Thoracic aorta (tissue), 2 donors: ENCODE data around the gene IL6ST. TPM values are rescaled to one million over a fixed set of nuclear protein-coding genes. Genes with fewer than 3 reads are reported as not detected.
A peak's percentile ranks its signal among the peaks of the same experiment; 100 is the strongest.
"Not testable (repeated sequence)": the region's sequence is repeated elsewhere in the genome, so short reads cannot be mapped to it uniquely, and the experiment has no call there.

ENCODE experiments used
- ATAC-seq: fragments of 150-250 bp; one replicate; pipeline ENCODE4 v1.8.0; 2017; ENCODE audit warnings: low read depth; ENCODE audit not compliant: insufficient number of reproducible peaks, low FRiP score
- DNase-seq: peaks from one replicate; pipeline ENCODE4 v3.0.0-alpha.2; 2020; ENCODE audit warnings: low spot score
- H3K27ac ChIP-seq, 2 donors: fragments of 200-600 bp; sonication (generic); 1 replicate in 1 of 2; 2 replicates in 1 of 2; pipeline ENCODE4 v1.5.1; 2016; ENCODE audit warnings: mild to moderate bottlenecking in 2 of 2, moderate library complexity in 2 of 2
- H3K27me3 ChIP-seq: fragments of 200-600 bp; sonication (generic); replicated peaks from 2 replicates; pipeline ENCODE4 v1.6.0; 2016; ENCODE audit warnings: mild to moderate bottlenecking; ENCODE audit not compliant: insufficient read depth
- H3K36me3 ChIP-seq: fragments of 200-600 bp; sonication (generic); one replicate; pipeline ENCODE4 v1.5.1; 2016
- H3K4me1 ChIP-seq, 2 donors: fragments of 200-600 bp; sonication (generic); 1 replicate in 1 of 2; 2 replicates in 1 of 2; pipeline versions ENCODE4 v1.5.1 to v1.6.0; 2016; ENCODE audit warnings: low read depth in 2 of 2, mild to moderate bottlenecking in 1 of 2; ENCODE audit not compliant: control insufficient read depth in 1 of 2
- H3K4me3 ChIP-seq: fragments of 200-600 bp; sonication (generic); 2 replicates; pipeline ENCODE4 v1.5.1; 2016; ENCODE audit warnings: mild to moderate bottlenecking
- H3K9me3 ChIP-seq: fragments of 200-600 bp; sonication (generic); 2 replicates; pipeline ENCODE4 v1.5.1; 2016
- total RNA-seq, 2 donors: library from RNA; depleted of rRNA; stranded (reverse); fragments of >200 nt; gene quantifications; one replicate each; pipeline versions ENCODE4 v1.1.0 to v1.2.3, GENCODE V29; 2016
- TF ChIP-seq, protein P1 (sequence below): fragments of 200-600 bp; sonication (generic); IDR thresholded peaks from one replicate; pipeline ENCODE4 v1.5.1; 2019; ENCODE audit warnings: antibody characterized with exemption

Gene IL6ST
- total RNA-seq, 2 donors from 2014 or later, result 236 to 490 TPM

DNA sequence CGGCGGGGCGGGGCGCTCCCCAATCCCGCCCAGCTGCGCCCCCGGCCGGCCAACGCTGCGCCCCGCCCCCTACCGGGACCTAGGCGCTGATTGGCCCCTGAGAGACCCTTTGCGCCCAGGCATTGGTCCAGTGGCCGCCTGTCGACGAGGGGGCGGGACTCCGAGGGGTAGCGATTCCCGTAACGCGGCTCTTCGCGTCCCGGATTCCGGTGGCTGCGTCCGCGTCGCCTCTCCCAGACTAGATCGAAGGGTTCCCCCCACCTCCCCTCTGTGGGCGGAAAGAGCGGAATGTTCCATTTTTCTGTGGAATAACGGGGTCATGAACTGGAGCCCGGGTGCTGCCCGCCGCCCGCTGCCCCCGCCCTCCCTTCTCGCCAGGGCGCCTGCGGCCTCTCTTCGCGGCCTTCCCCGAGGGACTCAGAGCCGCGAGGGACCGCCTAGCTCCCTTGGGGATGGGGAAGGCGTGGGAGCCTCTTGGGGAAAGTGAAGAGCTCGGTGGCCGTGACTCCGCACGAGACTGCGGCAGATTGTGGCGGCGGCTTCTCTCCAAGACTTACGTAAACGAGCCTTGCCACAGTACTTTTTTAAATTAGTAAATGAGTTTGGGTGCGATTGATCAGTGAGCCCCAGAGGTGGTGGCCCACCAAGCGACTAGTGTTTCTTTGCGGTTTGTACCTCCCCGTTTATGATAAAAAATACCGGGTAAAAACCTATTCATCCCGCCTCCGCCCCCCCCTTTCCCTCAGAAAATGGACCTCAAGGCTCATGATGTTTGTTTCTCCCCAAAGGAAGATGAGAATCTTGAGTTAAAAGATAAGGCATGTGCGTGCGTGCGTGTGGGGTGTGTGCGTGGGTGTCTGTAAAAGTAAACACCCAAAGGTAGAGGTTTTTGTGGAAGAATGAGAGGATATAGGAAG is 493 bp upstream of the IL6ST start:
- TF ChIP-seq, protein P1, sequence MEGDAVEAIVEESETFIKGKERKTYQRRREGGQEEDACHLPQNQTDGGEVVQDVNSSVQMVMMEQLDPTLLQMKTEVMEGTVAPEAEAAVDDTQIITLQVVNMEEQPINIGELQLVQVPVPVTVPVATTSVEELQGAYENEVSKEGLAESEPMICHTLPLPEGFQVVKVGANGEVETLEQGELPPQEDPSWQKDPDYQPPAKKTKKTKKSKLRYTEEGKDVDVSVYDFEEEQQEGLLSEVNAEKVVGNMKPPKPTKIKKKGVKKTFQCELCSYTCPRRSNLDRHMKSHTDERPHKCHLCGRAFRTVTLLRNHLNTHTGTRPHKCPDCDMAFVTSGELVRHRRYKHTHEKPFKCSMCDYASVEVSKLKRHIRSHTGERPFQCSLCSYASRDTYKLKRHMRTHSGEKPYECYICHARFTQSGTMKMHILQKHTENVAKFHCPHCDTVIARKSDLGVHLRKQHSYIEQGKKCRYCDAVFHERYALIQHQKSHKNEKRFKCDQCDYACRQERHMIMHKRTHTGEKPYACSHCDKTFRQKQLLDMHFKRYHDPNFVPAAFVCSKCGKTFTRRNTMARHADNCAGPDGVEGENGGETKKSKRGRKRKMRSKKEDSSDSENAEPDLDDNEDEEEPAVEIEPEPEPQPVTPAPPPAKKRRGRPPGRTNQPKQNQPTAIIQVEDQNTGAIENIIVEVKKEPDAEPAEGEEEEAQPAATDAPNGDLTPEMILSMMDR, result peak; percentile 15
- peak; percentile 89 for ATAC-seq
- peaks cover 21% of the 10 kb centered on the region in 2 donors for H3K4me1 ChIP-seq

DNA sequence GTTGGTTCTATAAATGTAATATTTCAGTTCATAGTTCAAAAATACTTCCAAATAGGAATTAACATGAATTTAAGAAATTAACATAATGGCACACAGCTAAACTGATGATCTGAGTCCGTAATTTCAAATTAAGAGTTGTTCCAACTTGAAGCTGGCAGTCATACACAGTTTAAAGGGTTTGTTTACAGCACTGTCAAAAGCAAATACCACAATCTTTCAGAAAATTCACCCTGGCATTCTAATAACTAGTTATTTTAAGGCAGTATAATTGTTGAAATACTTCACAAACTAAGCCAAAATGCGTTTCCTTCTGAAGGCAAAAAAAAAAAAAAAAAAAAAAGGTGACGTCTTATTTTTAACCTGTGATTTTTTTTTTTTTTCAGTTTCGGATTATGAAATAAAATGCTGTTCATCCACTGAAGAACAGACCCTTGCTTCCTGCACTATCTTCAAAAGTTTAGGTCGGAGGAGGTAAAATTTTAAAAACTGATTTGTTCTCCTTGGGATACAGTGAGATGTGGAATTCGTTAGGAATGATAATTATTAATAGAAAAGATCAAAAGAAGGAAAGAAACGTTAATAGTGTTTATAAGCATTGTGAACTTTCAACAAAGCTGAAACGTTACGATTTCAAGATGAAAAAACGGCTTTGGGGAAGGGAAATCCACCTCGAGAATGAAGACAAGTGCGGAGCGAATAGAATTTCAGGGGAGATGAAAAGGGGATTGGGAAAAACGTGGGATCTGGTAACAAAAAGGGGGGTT is 850 bp downstream of the IL6ST start:
- TF ChIP-seq, protein P1, result no peak
- no peaks in the 10 kb centered on the region for H3K27me3 ChIP-seq
- H3K4me3 ChIP-seq, result peak overlapping the region; percentile 87
- H3K27ac ChIP-seq, result peak overlapping the region; percentile 99
- peaks cover 24 to 35% of the 10 kb centered on the region in 2 donors for H3K4me1 ChIP-seq
- H3K36me3 ChIP-seq, result no peaks in the 10 kb centered on the region
- H3K9me3 ChIP-seq, result no peaks in the 10 kb centered on the region
- no peak for DNase-seq
- ATAC-seq, result no peak

More for the DNA sequence above, 493 bp upstream of the IL6ST start:
- Histone ChIP-seq H3K27ac (peak overlapping the region; percentile 99), H3K27me3 (no peaks in the 10 kb centered on the region), H3K4me3 (peak overlapping the region; percentile 87), H3K9me3 (no peaks in the 10 kb centered on the region), H3K36me3 (no peaks in the 10 kb centered on the region)
- DNase-seq, result peak; percentile 90

DNA sequence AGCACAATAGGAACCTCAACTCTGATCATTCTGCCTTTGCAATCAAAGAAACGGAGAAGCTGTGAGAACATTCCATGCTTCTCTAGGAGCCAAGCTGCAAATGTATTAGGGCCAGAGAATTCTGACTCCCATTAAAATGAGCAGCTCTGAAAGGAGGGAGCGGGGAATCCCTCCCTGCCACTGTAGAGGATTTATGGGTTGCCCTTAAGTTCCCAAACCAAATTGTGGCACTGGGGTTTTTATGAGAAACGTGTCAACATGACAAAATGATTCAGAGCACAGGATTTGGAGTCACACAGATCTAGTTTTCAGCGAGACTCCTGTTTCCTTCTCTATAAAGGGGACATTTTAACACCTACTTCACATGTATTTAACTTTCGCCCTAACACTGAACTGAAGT is 1.8 kb downstream of the IL6ST start:
- TF ChIP-seq, protein P1, result no peak
- peaks cover 24 to 40% of the 10 kb centered on the region in 2 donors for H3K4me1 ChIP-seq
- H3K27me3 ChIP-seq, result no peaks in the 10 kb centered on the region
- H3K36me3 ChIP-seq, result no peaks in the 10 kb centered on the region
- H3K4me3 ChIP-seq, result peak overlapping the region; percentile 87
- H3K9me3 ChIP-seq, result no peaks in the 10 kb centered on the region
- DNase-seq (no peak), ATAC-seq (no peak)
- H3K27ac ChIP-seq, result peak overlapping the region; percentile 99

DNA sequence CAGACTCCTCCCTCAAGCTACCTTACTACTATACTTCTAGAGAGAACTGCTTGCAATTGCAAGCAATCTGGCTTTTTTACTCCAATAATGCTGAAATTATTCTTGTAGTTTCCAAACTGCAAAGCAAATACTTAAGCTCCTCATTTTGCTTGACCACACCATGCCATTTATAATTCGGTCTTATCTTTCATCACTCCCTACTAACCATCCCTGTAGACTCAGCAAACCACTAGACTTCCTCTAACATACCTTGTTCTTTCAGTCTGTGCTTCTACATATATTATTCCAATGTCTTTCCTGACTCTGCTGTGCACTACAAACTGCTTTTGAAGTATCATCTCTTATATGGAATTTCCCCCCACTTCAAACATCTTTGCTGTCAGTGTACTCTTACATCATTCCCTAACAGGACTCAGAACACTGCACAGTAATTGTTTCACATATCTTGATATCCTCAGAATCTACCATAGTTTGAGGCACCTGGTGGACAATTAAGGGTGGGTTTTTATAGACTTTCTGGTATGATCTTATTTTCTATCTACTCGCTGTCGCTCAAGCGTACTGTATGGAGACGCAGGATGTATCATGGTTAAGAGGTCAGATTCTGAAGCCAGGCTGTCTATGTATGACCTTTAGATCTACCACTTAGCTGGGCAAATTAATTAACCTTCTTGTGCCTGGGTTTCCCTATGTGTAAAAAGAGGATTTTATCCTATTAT is 2.8 kb downstream of the IL6ST start:
- H3K27me3 ChIP-seq, result no peaks in the 10 kb centered on the region
- H3K4me1 ChIP-seq, result peaks cover 29 to 47% of the 10 kb centered on the region in 2 donors
- no peaks in the 10 kb centered on the region for H3K36me3 ChIP-seq
- no peak for DNase-seq
- no peak for ATAC-seq
- peak overlapping the region; percentile 87 for H3K4me3 ChIP-seq
- TF ChIP-seq, protein P1, result no peak
- no peaks in the 10 kb centered on the region for H3K9me3 ChIP-seq
- H3K27ac ChIP-seq, result no peak overlapping the region

DNA sequence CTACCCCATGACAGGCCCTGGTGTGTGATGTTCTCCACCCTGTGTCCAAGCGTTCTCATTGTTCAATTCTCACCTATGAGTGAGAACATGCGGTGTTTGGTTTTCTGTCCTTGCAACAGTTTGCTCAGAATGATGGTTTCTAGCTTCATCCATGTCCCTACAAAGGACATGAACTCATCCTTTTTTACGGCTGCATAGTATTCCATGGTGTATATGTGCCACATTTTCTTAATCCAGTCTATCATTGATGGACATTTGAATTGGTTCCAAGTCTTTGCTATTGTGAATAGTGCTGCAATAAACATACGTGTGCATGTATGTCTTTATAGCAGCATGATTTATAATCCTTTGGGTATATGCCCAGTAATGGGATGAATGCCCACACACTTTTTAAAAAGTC is 3.9 kb downstream of the IL6ST start:
- ATAC-seq, H3K27me3 ChIP-seq, H3K9me3 ChIP-seq, H3K4me3 ChIP-seq, DNase-seq, H3K36me3 ChIP-seq, H3K27ac ChIP-seq: not testable (repeated sequence)
- peaks cover 28 to 47% of the 10 kb centered on the region in 2 donors for H3K4me1 ChIP-seq
